SU-DHL-6 (cell line): Measurements from ENCODE around the gene SLX4IP.

Experiments
- H2AFZ ChIP-seq: fragments of 200-600 bp; sonication (generic); 2 replicates; pipeline ENCODE4 v1.6.1; 2014; ENCODE audit warnings: low read depth, mild to moderate bottlenecking, moderate library complexity, mixed read lengths, antibody characterized with exemption, low read length; ENCODE audit not compliant: severe bottlenecking
- H3F3A ChIP-seq: fragments of 200-600 bp; shearing (Covaris generic); 2 replicates; pipeline ENCODE4 v1.6.0; 2016; ENCODE audit warnings: antibody characterized with exemption, mild to moderate bottlenecking; ENCODE audit not compliant: insufficient read depth
- H3K27ac ChIP-seq: fragments of 200-600 bp; sonication (generic); 2 replicates; pipeline ENCODE4 v1.5.1; 2016; ENCODE audit warnings: low read depth, mild to moderate bottlenecking, low read length, moderate library complexity, mixed read lengths
- H3K27me3 ChIP-seq: fragments of 200-600 bp; sonication (generic), shearing (Covaris generic); 2 replicates; pipeline ENCODE4 v1.6.0; 2014; ENCODE audit warnings: mild to moderate bottlenecking, low read length
- H3K36me3 ChIP-seq: fragments of 200-600 bp; sonication (generic); 2 replicates; pipeline ENCODE4 v1.6.1; 2014; ENCODE audit warnings: mild to moderate bottlenecking, low read length, mixed read lengths
- H3K4me2 ChIP-seq: fragments of 300-600, 200-600 bp; shearing (Covaris generic), sonication (generic); 2 replicates; pipeline ENCODE4 v1.6.0; 2014; ENCODE audit warnings: low read length, low read depth, mild to moderate bottlenecking; ENCODE audit not compliant: poor library complexity, severe bottlenecking
- H3K4me3 ChIP-seq: fragments of 200-600 bp; sonication (generic); 2 replicates; pipeline ENCODE4 v1.5.1; 2014; ENCODE audit warnings: antibody characterized with exemption, low read length, mild to moderate bottlenecking, mixed read lengths; ENCODE audit not compliant: insufficient read depth, poor library complexity, severe bottlenecking
- H3K79me2 ChIP-seq: fragments of 200-600 bp; sonication (generic); 2 replicates; pipeline ENCODE4 v1.6.1; 2014; ENCODE audit warnings: mild to moderate bottlenecking, low read length, moderate library complexity; ENCODE audit not compliant: insufficient read depth
- H3K9ac ChIP-seq: fragments of 200-600 bp; sonication (generic); 2 replicates; pipeline ENCODE4 v1.7.0; 2014; ENCODE audit warnings: mild to moderate bottlenecking, low read length
- H3K9me2 ChIP-seq: fragments of 200-600 bp; sonication (generic); replicated peaks from 2 replicates; pipeline ENCODE4 v1.6.1; 2014; ENCODE audit warnings: low read length; ENCODE audit not compliant: insufficient read depth
- H3K9me3 ChIP-seq: fragments of 200-600 bp; sonication (generic); 2 replicates; pipeline ENCODE4 v1.6.1; 2014; ENCODE audit warnings: low read length, mixed read lengths; ENCODE audit not compliant: insufficient read depth
- H4K20me1 ChIP-seq: fragments of 200-600 bp; sonication (generic); 2 replicates; pipeline ENCODE4 v1.6.1; 2014; ENCODE audit warnings: low read depth, mild to moderate bottlenecking, antibody characterized with exemption, low read length, moderate library complexity, mixed read lengths
- CTCF ChIP-seq: fragments of 200-600 bp; sonication (generic); IDR thresholded peaks from one replicate; pipeline ENCODE4 v1.5.1; 2017; ENCODE audit warnings: antibody characterized with exemption, mild to moderate bottlenecking, low read length, moderate library complexity; ENCODE audit not compliant: insufficient read depth, poor library complexity, severe bottlenecking
- EZH2phosphoT487 ChIP-seq: fragments of 200-600 bp; sonication (generic), shearing (Covaris generic); conservative IDR thresholded peaks from 2 replicates; pipeline ENCODE4 v1.6.1; 2018; ENCODE audit warnings: mild to moderate bottlenecking, antibody characterized with exemption, low read length, moderate library complexity, mixed read lengths

SLX4IP gene

GRCh38 chr20:10662661-10663458 lies 227.8 kb downstream of the SLX4IP start:
- H3K9ac ChIP-seq = no peak overlapping the region
- H3K36me3 ChIP-seq = no peaks in the 10 kb centered on the region
- H3F3A ChIP-seq = no peaks in the 10 kb centered on the region
- H2AFZ ChIP-seq = no peak overlapping the region
- H3K27ac ChIP-seq = no peak overlapping the region
- no peaks in the 10 kb centered on the region for H3K27me3 ChIP-seq
- no peaks in the 10 kb centered on the region for H3K79me2 ChIP-seq
- TF ChIP-seq EZH2phosphoT487 (no peak), CTCF (no peak)
- H3K9me2 ChIP-seq = no peaks in the 10 kb centered on the region
- H3K4me2 ChIP-seq = no peak overlapping the region
- no peaks in the 10 kb centered on the region for H4K20me1 ChIP-seq
- H3K9me3 ChIP-seq = no peaks in the 10 kb centered on the region
- H3K4me3 ChIP-seq = no peak overlapping the region

GRCh38 chr20:10663756-10664155 lies 228.7 kb downstream of the SLX4IP start:
- Histone ChIP-seq H3K79me2 (no peaks in the 10 kb centered on the region), H4K20me1 (no peaks in the 10 kb centered on the region), H3K9ac (no peak overlapping the region), H3K4me3 (no peak overlapping the region), H3K9me3 (no peaks in the 10 kb centered on the region), H3K9me2 (no peaks in the 10 kb centered on the region), H3K27ac (no peak overlapping the region), H3K27me3 (no peaks in the 10 kb centered on the region), H3K4me2 (no peak overlapping the region), H3F3A (no peaks in the 10 kb centered on the region), H2AFZ (no peak overlapping the region), H3K36me3 (no peaks in the 10 kb centered on the region)
- TF ChIP-seq EZH2phosphoT487 (no peak), CTCF (no peak)

- Histone ChIP-seq H4K20me1 (no peaks in the 10 kb centered on the region), H3K27me3 (no peaks in the 10 kb centered on the region), H3K4me3 (no peak overlapping the region), H3K9ac (no peak overlapping the region), H2AFZ (no peak overlapping the region), H3K27ac (no peak overlapping the region), H3K79me2 (no peaks in the 10 kb centered on the region), H3F3A (no peaks in the 10 kb centered on the region), H3K4me2 (no peak overlapping the region), H3K9me2 (no peaks in the 10 kb centered on the region), H3K36me3 (no peaks in the 10 kb centered on the region), H3K9me3 (no peaks in the 10 kb centered on the region)
- TF ChIP-seq EZH2phosphoT487 (no peak), CTCF (no peak)
Observed at GRCh38 chr20:10665027-10665561, 230.0 kb downstream of the SLX4IP start.
